ENCODE measurements around the gene KCNQ1.

Gene KCNQ1

DNA sequence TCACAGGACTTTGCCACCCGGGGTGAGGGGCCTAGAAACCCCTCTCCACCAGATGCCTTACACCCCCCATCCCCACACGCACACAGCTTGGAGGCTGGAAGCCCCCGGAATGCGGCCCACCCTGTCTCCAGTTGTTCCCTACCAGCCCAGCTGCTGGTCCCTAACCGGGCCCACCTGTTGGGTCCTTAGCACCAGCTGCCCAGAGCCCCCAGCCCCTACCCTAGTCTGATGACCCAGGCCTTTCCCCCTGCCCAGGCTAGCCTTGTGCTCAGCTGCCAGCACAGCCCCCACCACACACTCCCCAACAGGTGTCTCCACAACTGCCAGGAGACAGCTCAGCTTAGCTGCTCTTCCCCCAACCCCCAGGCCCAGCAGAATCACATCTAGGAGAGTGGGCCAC lies 373.7 kb downstream of the KCNQ1 start:
- Histone ChIP-seq H3K36me3 (peaks cover 0 to 21% (median 4%) of the 10 kb centered on the region in 11 experiments; a peak in 11 of 22 replicates), H3K27ac (0 out of 22 replicates have a peak overlapping the region, but pooled peaks of 1 of the 11 experiments have one; percentile 25), H3K9me3 (replicated peaks in 1 of 11) (peaks cover 44 to 74% (median 70%) of the 10 kb centered on the region in 11 experiments), H3K9ac (no peak overlapping the region), H3K4me1 (peaks cover 2 to 35% (median 21%) of the 10 kb centered on the region in 10 experiments), H4K20me1 (no peaks in the 10 kb centered on the region), H3K27me3 (no peaks in the 10 kb centered on the region), H3K4me3 (no peak overlapping the region), H3K4me2 (no peak overlapping the region)
- TF ChIP-seq Cebpa-rat (IDR thresholded peaks at IDR 0.05) = no peak

DNA sequence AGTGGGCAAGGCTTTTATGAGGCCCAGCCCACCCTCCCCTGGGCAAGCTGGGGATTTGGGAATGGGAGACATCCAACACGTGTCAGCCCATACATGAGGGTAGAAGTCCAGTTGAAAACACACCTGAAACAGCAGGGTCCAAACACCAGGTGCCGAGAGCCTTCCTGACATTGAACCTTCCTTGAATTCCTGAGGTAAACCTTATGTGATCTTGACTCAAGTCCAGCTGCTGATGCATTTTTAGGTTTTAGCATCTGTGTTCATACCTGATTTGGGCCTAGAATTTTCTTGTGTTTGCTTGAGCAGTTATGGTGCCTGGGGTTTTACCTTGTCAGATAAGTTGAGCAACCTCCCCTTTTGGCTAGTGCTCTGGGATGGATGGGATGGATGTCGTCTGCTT lies 374.5 kb downstream of the KCNQ1 start:
- H4K20me1 ChIP-seq = no peaks in the 10 kb centered on the region
- H3K4me1 ChIP-seq = peaks cover 4 to 35% (median 20%) of the 10 kb centered on the region in 10 experiments
- H3K9me3 ChIP-seq (replicated peaks in 1 of 11) = peaks cover 49 to 81% (median 74%) of the 10 kb centered on the region in 11 experiments
- no peak overlapping the region for H3K27ac ChIP-seq
- H3K4me2 ChIP-seq = no peak overlapping the region
- H3K4me3 ChIP-seq = no peak overlapping the region
- no peak for TF ChIP-seq Cebpa-rat (IDR thresholded peaks at IDR 0.05)
- no peak overlapping the region for H3K9ac ChIP-seq
- no peaks in the 10 kb centered on the region for H3K27me3 ChIP-seq
- peaks cover 0 to 23% (median 6%) of the 10 kb centered on the region in 11 experiments; a peak in 11 of 22 replicates for H3K36me3 ChIP-seq

DNA sequence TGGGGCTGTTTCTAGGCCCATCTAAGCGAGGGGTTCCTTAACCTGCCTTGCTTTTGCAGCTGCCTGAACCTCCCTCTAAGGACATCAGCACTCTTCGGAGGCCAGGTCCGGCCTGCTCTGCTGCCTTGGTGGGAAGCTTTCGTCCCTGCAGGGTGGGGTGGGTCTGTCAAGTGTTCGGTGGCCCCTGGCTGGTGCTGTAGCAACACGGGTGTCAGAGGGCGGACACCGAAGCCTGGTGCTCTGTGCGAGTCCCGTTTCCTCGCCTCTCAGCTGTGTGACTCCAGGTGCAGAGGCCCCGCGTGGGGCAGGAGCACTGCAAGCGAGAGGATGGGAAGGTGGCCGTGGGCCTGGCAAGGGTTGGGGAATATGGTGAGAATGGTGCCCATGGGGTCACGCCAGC lies 376.2 kb downstream of the KCNQ1 start:
- Histone ChIP-seq H3K4me1 (peaks cover 21 to 38% (median 23%) of the 10 kb centered on the region in 10 experiments), H3K27ac (peak overlapping the region in 1 of 11 experiments; percentile 25; a peak in 1 of 22 replicates), H3K9ac (no peak overlapping the region), H3K4me2 (no peak overlapping the region), H4K20me1 (no peaks in the 10 kb centered on the region), H3K4me3 (no peak overlapping the region), H3K36me3 (peaks cover 0 to 21% (median 6%) of the 10 kb centered on the region in 11 experiments; a peak in 11 of 22 replicates), H3K27me3 (no peaks in the 10 kb centered on the region), H3K9me3 (replicated peaks in 1 of 11) (peaks cover 44 to 73% (median 67%) of the 10 kb centered on the region in 11 experiments)
- TF ChIP-seq Cebpa-rat (IDR thresholded peaks at IDR 0.05) = no peak

DNA sequence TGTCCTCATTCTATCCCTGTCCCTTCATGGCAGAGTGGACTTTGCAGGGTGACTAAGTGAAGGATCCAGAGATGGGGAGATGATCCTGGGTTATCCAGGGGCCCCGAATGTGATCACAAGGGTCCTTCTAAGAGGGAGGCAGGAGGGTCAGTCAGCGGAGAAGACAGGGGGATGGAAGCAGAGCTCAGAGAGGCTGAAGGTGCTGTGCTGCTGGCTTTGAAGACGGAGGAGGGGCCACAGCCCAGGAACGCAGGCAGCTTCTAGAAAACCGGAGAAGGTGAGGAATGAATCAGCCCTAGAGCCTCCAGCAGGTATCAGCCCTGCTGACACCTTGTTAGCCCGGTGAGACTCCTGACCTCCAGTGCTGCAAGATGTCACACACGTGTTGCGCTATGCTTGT lies 377.1 kb downstream of the KCNQ1 start:
- Histone ChIP-seq H3K4me3 (no peak overlapping the region), H3K27ac (0 out of 22 replicates have a peak overlapping the region, but pooled peaks of 1 of the 11 experiments have one; percentile 25), H3K4me2 (no peak overlapping the region), H3K36me3 (peaks cover 0 to 19% (median 6%) of the 10 kb centered on the region in 11 experiments; a peak in 9 of 22 replicates), H3K9ac (no peak overlapping the region), H4K20me1 (no peaks in the 10 kb centered on the region), H3K9me3 (replicated peaks in 1 of 11) (peaks cover 35 to 64% (median 58%) of the 10 kb centered on the region in 11 experiments), H3K4me1 (peaks cover 30 to 45% (median 33%) of the 10 kb centered on the region in 10 experiments), H3K27me3 (no peaks in the 10 kb centered on the region)
- TF ChIP-seq Cebpa-rat (IDR thresholded peaks at IDR 0.05) = no peak

DNA sequence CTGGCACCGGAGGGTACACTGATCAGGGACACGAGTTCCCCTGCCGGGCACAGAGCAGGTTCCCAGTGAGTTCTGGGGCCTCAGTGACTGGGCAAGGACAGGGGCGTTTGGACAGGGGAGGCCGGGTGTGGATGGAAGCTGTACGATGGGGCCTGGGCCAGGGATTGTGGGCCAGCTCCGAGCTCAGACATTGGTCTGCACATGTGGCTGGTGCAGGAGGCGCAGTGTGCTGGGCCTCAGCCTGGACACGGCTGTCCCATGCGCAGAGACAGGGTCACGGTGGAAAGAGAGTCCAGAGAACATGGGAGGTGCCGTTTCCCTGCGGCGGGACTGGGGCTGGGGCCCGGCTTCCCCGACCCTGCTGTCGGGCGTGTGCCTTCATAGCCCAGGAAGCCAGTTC lies 380.0 kb downstream of the KCNQ1 start:
- Histone ChIP-seq H3K4me1 (peaks cover 50 to 56% (median 53%) of the 10 kb centered on the region in 10 experiments), H3K27ac (peak overlapping the region; percentile 73 to 95 (median 88); a peak in 21 of 22 replicates), H3K4me2 (peak overlapping the region; percentile 79 to 94 (median 89)), H3K9ac (peak overlapping the region in 10 of 11 experiments; percentile 15 to 84 (median 80); a peak in 18 of 22 replicates), H3K36me3 (peaks cover 0 to 19% (median 6%) of the 10 kb centered on the region in 11 experiments; a peak in 9 of 22 replicates), H3K9me3 (replicated peaks in 1 of 11) (peaks cover 46 to 55% (median 52%) of the 10 kb centered on the region in 11 experiments), H3K27me3 (no peaks in the 10 kb centered on the region), H4K20me1 (no peaks in the 10 kb centered on the region), H3K4me3 (peak overlapping the region in 1 of 10 experiments; percentile 4; a peak in 1 of 20 replicates)
- no peak for TF ChIP-seq Cebpa-rat (IDR thresholded peaks at IDR 0.05)

DNA sequence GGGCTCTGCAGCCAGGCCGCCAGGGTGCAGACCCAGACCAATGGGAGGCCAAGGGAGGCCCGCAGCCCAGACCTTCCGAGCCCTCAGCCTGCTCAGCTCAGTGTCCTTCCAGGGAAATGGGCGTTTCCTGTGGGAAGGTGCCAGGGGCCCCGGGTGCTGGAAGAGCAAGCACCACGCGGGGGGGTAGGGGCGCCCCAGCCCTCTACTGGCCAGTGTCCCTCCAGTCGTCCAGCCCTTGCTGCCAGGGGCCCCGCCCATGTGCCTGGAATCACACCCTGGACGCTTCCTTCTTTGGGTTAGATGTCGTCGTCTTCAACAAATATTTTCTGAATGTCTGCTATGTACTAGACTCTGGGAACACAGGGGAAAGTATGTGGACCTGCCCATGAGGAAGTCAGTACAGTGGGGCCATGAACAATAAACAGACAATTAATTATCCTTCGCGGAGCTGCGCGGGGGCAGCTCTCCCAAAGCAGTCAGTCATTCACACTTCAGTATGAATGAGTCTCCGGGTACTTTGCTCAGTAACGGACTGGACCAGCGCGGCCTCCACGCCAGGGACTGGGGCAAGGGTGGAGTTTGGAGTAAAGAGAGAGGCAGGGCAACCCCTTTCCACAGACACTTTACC lies 380.6 kb downstream of the KCNQ1 start:
- peaks cover 45 to 57% (median 48%) of the 10 kb centered on the region in 11 experiments for H3K9me3 ChIP-seq (replicated peaks in 1 of 11)
- peaks cover 50 to 60% (median 57%) of the 10 kb centered on the region in 10 experiments for H3K4me1 ChIP-seq
- H3K27ac ChIP-seq = peak overlapping the region; percentile 73 to 95 (median 88)

DNA sequence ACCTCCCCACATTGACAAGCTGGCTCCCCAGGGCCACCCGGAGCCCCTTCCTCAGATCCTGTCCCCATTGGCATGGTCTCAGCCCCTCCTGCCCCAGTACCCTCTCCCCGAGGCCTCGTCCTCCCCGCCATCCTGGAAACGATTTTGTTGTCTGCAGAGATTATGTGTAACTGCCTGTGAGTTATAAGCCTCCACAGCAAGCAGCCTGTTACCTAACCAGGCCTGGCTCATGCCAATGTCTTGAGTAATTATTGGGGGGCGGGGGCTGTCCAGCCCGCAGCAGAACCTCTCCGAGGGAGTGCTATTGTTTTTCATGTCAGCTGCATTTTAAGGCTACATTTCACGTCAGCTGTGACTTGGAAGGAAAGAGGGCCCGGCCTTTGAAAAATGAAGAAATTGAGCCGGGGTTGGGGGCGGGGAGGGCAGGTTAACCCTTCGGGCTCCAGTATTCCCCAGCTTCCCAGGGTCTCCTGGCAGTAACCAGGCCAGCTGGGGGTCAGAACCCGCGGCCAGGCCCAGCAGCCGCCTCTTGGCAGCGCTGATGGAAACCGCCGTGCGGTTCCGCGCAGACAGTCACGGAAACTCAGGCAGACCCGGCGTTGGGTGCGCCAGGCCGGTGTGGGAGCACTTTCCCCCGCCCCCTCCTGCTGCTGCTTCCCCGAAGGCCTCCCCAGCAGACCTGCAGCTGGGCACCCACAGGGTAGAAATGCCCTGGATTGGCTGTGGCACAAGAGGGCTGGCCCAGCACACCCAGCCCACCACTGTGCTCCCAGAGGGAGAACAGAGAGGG lies 381.3 kb downstream of the KCNQ1 start:
- Histone ChIP-seq H3K27me3 (no peaks in the 10 kb centered on the region), H4K20me1 (no peaks in the 10 kb centered on the region), H3K9me3 (replicated peaks in 1 of 11) (peaks cover 38 to 50% (median 42%) of the 10 kb centered on the region in 11 experiments), H3K4me2 (peak overlapping the region; percentile 79 to 94 (median 89)), H3K9ac (peak overlapping the region; percentile 59 to 84 (median 79)), H3K36me3 (peaks cover 0 to 19% (median 6%) of the 10 kb centered on the region in 11 experiments; a peak in 9 of 22 replicates), H3K4me1 (peaks cover 53 to 67% (median 64%) of the 10 kb centered on the region in 10 experiments), H3K27ac (peak overlapping the region; percentile 73 to 95 (median 88)), H3K4me3 (peak overlapping the region in 7 of 10 experiments; percentile 3 to 46 (median 18); a peak in 10 of 20 replicates)
- peak in 10 of 11 experiments; percentile 18 to 92 (median 72); a peak in 15 of 22 replicates for TF ChIP-seq Cebpa-rat (IDR thresholded peaks at IDR 0.05)

More for the DNA sequence above, 380.6 kb downstream of the KCNQ1 start:
- H3K9ac ChIP-seq = peak overlapping the region; percentile 59 to 84 (median 79)
- peak overlapping the region in 5 of 10 experiments; percentile 3 to 46 (median 7); a peak in 5 of 20 replicates for H3K4me3 ChIP-seq
- peaks cover 0 to 19% (median 6%) of the 10 kb centered on the region in 11 experiments; a peak in 9 of 22 replicates for H3K36me3 ChIP-seq
- no peaks in the 10 kb centered on the region for H3K27me3 ChIP-seq
- TF ChIP-seq Cebpa-rat (IDR thresholded peaks at IDR 0.05) = no peak
- peak overlapping the region; percentile 79 to 94 (median 89) for H3K4me2 ChIP-seq
- H4K20me1 ChIP-seq = no peaks in the 10 kb centered on the region

DNA sequence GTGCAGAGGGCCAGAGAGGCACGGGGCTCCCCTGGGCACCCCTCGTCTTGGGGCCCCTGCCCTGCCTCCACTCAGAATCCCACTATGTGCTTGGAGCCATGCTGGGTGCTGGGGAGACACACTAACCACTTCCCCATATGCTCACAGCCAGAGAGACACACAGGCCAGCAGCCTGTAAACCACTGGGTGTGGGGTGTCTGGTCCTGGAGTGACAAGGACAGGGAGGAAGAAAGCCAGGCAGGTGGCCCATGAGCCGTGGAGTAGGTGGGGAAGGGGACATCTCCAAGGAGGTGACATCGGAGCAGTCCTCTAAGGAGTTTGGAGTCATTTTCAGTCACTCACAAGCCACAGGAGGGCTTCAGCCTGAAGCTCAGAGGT lies 381.9 kb downstream of the KCNQ1 start:
- H3K4me1 ChIP-seq = peaks cover 54 to 72% (median 68%) of the 10 kb centered on the region in 10 experiments
- peak overlapping the region; percentile 73 to 95 (median 88); a peak in 21 of 22 replicates for H3K27ac ChIP-seq
- peaks cover 32 to 44% (median 36%) of the 10 kb centered on the region in 11 experiments for H3K9me3 ChIP-seq (replicated peaks in 1 of 11)

More for the DNA sequence above, 381.9 kb downstream of the KCNQ1 start:
- no peaks in the 10 kb centered on the region for H4K20me1 ChIP-seq
- H3K27me3 ChIP-seq = no peaks in the 10 kb centered on the region
- H3K36me3 ChIP-seq = peaks cover 0 to 19% (median 6%) of the 10 kb centered on the region in 11 experiments; a peak in 9 of 22 replicates
- H3K4me2 ChIP-seq = peak overlapping the region; percentile 79 to 94 (median 89)
- peak overlapping the region; percentile 59 to 84 (median 79) for H3K9ac ChIP-seq
- H3K4me3 ChIP-seq = peak overlapping the region in 6 of 10 experiments; percentile 7 to 46 (median 19); a peak in 6 of 20 replicates
- TF ChIP-seq Cebpa-rat (IDR thresholded peaks at IDR 0.05) = no peak
